Neural cell (in vitro differentiated cells): ENCODE measurements around the gene RNF13. TPM values are rescaled to one million over a fixed set of nuclear protein-coding genes. Genes with fewer than 3 reads are reported as not detected.

Source experiments
- H2AFZ ChIP-seq: fragments of 200-600, 300-800 bp; sonication (generic), shearing (Covaris generic); 2 replicates; pipeline ENCODE4 v1.6.0; 2014; ENCODE audit warnings: low read depth, mild to moderate bottlenecking, antibody characterized with exemption, low read length, moderate library complexity
- H3F3A ChIP-seq: fragments of 200-600 bp; shearing (Covaris generic); 2 replicates; pipeline ENCODE4 v1.6.1; 2016; ENCODE audit warnings: mild to moderate bottlenecking, moderate library complexity, mixed read lengths, antibody characterized with exemption, low read length; ENCODE audit not compliant: insufficient read depth, poor library complexity, severe bottlenecking
- H3K27ac ChIP-seq: fragments of 200-600, 300-800 bp; sonication (generic), shearing (Covaris generic); 2 replicates; pipeline ENCODE4 v1.5.1; 2014; ENCODE audit warnings: mild to moderate bottlenecking, low read length, moderate library complexity
- H3K27me3 ChIP-seq: fragments of 300-800, 200-600 bp; sonication (generic), shearing (Covaris generic); 2 replicates; pipeline ENCODE4 v1.6.0; 2014; ENCODE audit warnings: mild to moderate bottlenecking, low read depth, low read length, moderate library complexity; ENCODE audit not compliant: insufficient read depth
- H3K36me3 ChIP-seq: fragments of 300-800, 200-600 bp; sonication (generic), shearing (Covaris generic); 2 replicates; pipeline ENCODE4 v1.5.1; 2014; ENCODE audit warnings: mild to moderate bottlenecking, antibody characterized with exemption, low read length, moderate library complexity; ENCODE audit not compliant: insufficient read depth
- H3K4me2 ChIP-seq: fragments of 300-800, 200-600 bp; sonication (generic), shearing (Covaris generic); 2 replicates; pipeline ENCODE4 v1.6.0; 2014; ENCODE audit warnings: mild to moderate bottlenecking, low read length
- H3K4me3 ChIP-seq: fragments of 300-800, 200-600 bp; sonication (generic), shearing (Covaris generic); 2 replicates; pipeline ENCODE4 v1.5.1; 2014; ENCODE audit warnings: mild to moderate bottlenecking, low read length, moderate library complexity
- H3K79me2 ChIP-seq: fragments of 200-600 bp; shearing (Covaris generic); replicated peaks from 2 replicates; pipeline ENCODE4 v1.6.0; 2014; ENCODE audit warnings: mild to moderate bottlenecking, low read length, moderate library complexity; ENCODE audit not compliant: insufficient read depth
- H3K9ac ChIP-seq: fragments of 300-800, 200-600 bp; sonication (generic), shearing (Covaris generic); 2 replicates; pipeline ENCODE4 v1.6.1; 2016; ENCODE audit warnings: mild to moderate bottlenecking, low read length, mixed read lengths
- H3K9me2 ChIP-seq: fragments of 200-600 bp; shearing (Covaris generic); 2 replicates; pipeline ENCODE4 v1.6.1; 2016; ENCODE audit warnings: mild to moderate bottlenecking, low read length, mixed read lengths; ENCODE audit not compliant: insufficient read depth
- H3K9me3 ChIP-seq: fragments of 200-600, 300-800 bp; sonication (generic), shearing (Covaris generic); 2 replicates; pipeline ENCODE4 v1.6.1; 2016; ENCODE audit warnings: mild to moderate bottlenecking, mixed run types, low read length, moderate library complexity, mixed read lengths
- H4K20me1 ChIP-seq: fragments of 200-600 bp; shearing (Covaris generic); 2 replicates; pipeline ENCODE4 v1.6.1; 2016; ENCODE audit warnings: mild to moderate bottlenecking, mixed run types; ENCODE audit not compliant: insufficient read depth
- CTCF ChIP-seq: fragments of 450-650 bp; IDR thresholded peaks from 2 replicates; pipeline ENCODE4 v1.5.1; 2014; ENCODE audit warnings: antibody characterized with exemption, mild to moderate bottlenecking, moderate library complexity; ENCODE audit not compliant: poor library complexity, severe bottlenecking
- EP300 ChIP-seq: fragments of 450-650 bp; conservative IDR thresholded peaks from 2 replicates; pipeline ENCODE4 v1.6.1; 2014; ENCODE audit warnings: antibody characterized with exemption, mild to moderate bottlenecking, moderate library complexity; ENCODE audit not compliant: poor library complexity, severe bottlenecking
- EZH2 ChIP-seq: fragments of 200-600, 300-800 bp; shearing (Covaris generic), sonication (generic); IDR thresholded peaks from 2 replicates; pipeline ENCODE4 v1.6.1; 2014; ENCODE audit warnings: antibody characterized with exemption, low read length, borderline replicate concordance, mild to moderate bottlenecking; ENCODE audit not compliant: insufficient read depth, poor library complexity, severe bottlenecking
- MXI1 ChIP-seq: fragments of 450-650 bp; conservative IDR thresholded peaks from 2 replicates; pipeline ENCODE4 v1.6.1; 2014; ENCODE audit warnings: antibody characterized with exemption, mild to moderate bottlenecking; ENCODE audit not compliant: poor library complexity, severe bottlenecking
- POLR2AphosphoS5 ChIP-seq: IDR thresholded peaks from 2 replicates; pipeline ENCODE4 v1.6.1; 2012
- RAD21 ChIP-seq: fragments of 450-650 bp; conservative IDR thresholded peaks from 2 replicates; pipeline ENCODE4 v1.6.1; 2014; ENCODE audit warnings: antibody characterized with exemption, mild to moderate bottlenecking, moderate library complexity
- REST ChIP-seq: IDR thresholded peaks from 2 replicates; pipeline ENCODE4 v1.6.1; 2012; ENCODE audit warnings: borderline replicate concordance
- SMC3 ChIP-seq: fragments of 450-650 bp; conservative IDR thresholded peaks from 2 replicates; pipeline ENCODE4 v1.6.1; 2014; ENCODE audit warnings: antibody characterized with exemption, mild to moderate bottlenecking, moderate library complexity; ENCODE audit not compliant: poor library complexity
- TAF1 ChIP-seq: IDR thresholded peaks from 2 replicates; pipeline ENCODE4 v1.6.1; 2012; ENCODE audit warnings: low read depth
- polyA plus RNA-seq: library from polyadenylated mRNA; depleted of rRNA; stranded (reverse); fragments of >200 nt; gene quantifications from 2 replicates; pipeline ENCODE4 v1.2.3, GENCODE V29; 2014

RNF13 gene
- polyA plus RNA-seq, 1 donor from 2014 or later = 52.3 TPM

- TF ChIP-seq EP300 (no peak), REST (no peak), TAF1 (no peak), CTCF (no peak)
- H3F3A ChIP-seq = no peaks in the 10 kb centered on the region
- H3K4me3 ChIP-seq = no peak overlapping the region
- H2AFZ ChIP-seq = no peak overlapping the region
- no peaks in the 10 kb centered on the region for H3K36me3 ChIP-seq
- no peak overlapping the region for H3K4me2 ChIP-seq
- no peaks in the 10 kb centered on the region for H4K20me1 ChIP-seq
- H3K27me3 ChIP-seq = no peaks in the 10 kb centered on the region
- no peak overlapping the region for H3K27ac ChIP-seq
- H3K9ac ChIP-seq = no peak overlapping the region
- H3K9me2 ChIP-seq = no peaks in the 10 kb centered on the region
- H3K79me2 ChIP-seq = peaks cover 68% of the 10 kb centered on the region
- peaks cover 3% of the 10 kb centered on the region for H3K9me3 ChIP-seq
Measured at GRCh38 chr3:149816986-149817385, 4.0 kb downstream of the RNF13 start.

- Histone ChIP-seq H2AFZ (no peak overlapping the region), H3K27me3 (no peaks in the 10 kb centered on the region), H3K9me2 (no peaks in the 10 kb centered on the region), H3K36me3 (no peaks in the 10 kb centered on the region), H3K4me2 (no peak overlapping the region), H3F3A (no peaks in the 10 kb centered on the region), H3K79me2 (peaks cover 85% of the 10 kb centered on the region), H3K9ac (no peak overlapping the region), H3K27ac (no peak overlapping the region), H4K20me1 (no peaks in the 10 kb centered on the region), H3K4me3 (no peak overlapping the region), H3K9me3 (peaks cover 9% of the 10 kb centered on the region)
- TF ChIP-seq REST = no peak
- no peak for TF ChIP-seq POLR2AphosphoS5
- no peak for TF ChIP-seq RAD21
- no peak for TF ChIP-seq EZH2
- no peak for TF ChIP-seq CTCF
- no peak for TF ChIP-seq TAF1
- no peak for TF ChIP-seq MXI1
- TF ChIP-seq SMC3 = no peak
- TF ChIP-seq EP300 = no peak
Measured at GRCh38 chr3:149819432-149819831, 6.4 kb downstream of the RNF13 start.
